ENCODE results near the gene SLU7. TPM values are rescaled to one million over a fixed set of nuclear protein-coding genes. Genes with fewer than 3 reads are reported as not detected.

Gene SLU7
- total RNA-seq, 1 experiment from 2014 or later: 43.6 TPM

GRCh38 chr5:160448886-160449285 lies 30.0 kb upstream of the SLU7 start:
- no peaks in the 10 kb centered on the region for H3K79me2 ChIP-seq (ENCODE audit: insufficient read depth, low read length)
- H3K4me3 ChIP-seq (replicated peaks in 1 of 2; ENCODE audit: low read depth in 1 of 2, low read length in 2 of 2): no peak overlapping the region
- H4K20me1 ChIP-seq (ENCODE audit: insufficient read depth): no peaks in the 10 kb centered on the region
- ChIA-PET POLR2A (no interaction called here), RAD21 (ENCODE audit: low non-redundant PET in 1 of 2, low total read pairs in 2 of 2, uncharacterized antibody in 2 of 2, unreplicated experiment in 2 of 2) (no interaction called here), CTCF (interaction anchor here (1.6 kb wide), 1 partner anchor 10 kb away, joined by 12 read pairs; no protein-coding TSS in a partner anchor)
- no peak overlapping the region for H3K27ac ChIP-seq (ENCODE audit: low read depth, low read length)
- TF ChIP-seq CEBPB (IDR thresholded peaks at IDR 0.05; ENCODE audit: low read depth) (no peak), SIN3A (IDR thresholded peaks at IDR 0.05; ENCODE audit: low read depth) (no peak), TCF7L2 (IDR thresholded peaks at IDR 0.05; ENCODE audit: borderline replicate concordance, extremely low read depth, insufficient read depth, insufficient read length) (no peak), ZNF274 (IDR thresholded peaks at IDR 0.05; ENCODE audit: low read depth, low read length) (no peak), MAX (IDR thresholded peaks at IDR 0.05) (no peak), SRF (IDR thresholded peaks at IDR 0.05; ENCODE audit: low read depth) (no peak), EZH2phosphoT487 (IDR thresholded peaks at IDR 0.05; ENCODE audit: borderline replicate concordance) (no peak)
- ATAC-seq: no peak
- H3K9ac ChIP-seq (ENCODE audit: low read length): no peak overlapping the region
- intact Hi-C loops (cut with micrococcal nuclease): no loop called here
- H3K9me2 ChIP-seq (ENCODE audit: insufficient read depth): no peaks in the 10 kb centered on the region
- H3K27me3 ChIP-seq (ENCODE audit: insufficient read depth, low read length): peaks cover 35% of the 10 kb centered on the region
- no peaks in the 10 kb centered on the region for H3K36me3 ChIP-seq (ENCODE audit: control insufficient read depth in 1 of 2, insufficient read depth in 2 of 2, low read length in 2 of 2)
- no TSS peak for BruUV-seq (replicated peaks)
- no peaks in the 10 kb centered on the region for H3K4me1 ChIP-seq (ENCODE audit: control insufficient read depth in 1 of 2, insufficient read depth in 2 of 2, low read length in 2 of 2)
- no peaks in the 10 kb centered on the region for H3K9me3 ChIP-seq (ENCODE audit: control insufficient read depth in 1 of 2, insufficient read depth in 1 of 2, low read depth in 1 of 2, low read length in 2 of 2)
- no peak for DNase-seq (ENCODE audit: low read depth, low spot score)
- H3K4me2 ChIP-seq (ENCODE audit: low read length): no peak overlapping the region
- H2AFZ ChIP-seq (ENCODE audit: low read depth, low read length, poor library complexity, severe bottlenecking): no peak overlapping the region

GRCh38 chr5:160445751-160446150 lies 26.9 kb upstream of the SLU7 start:
- H3K4me2 ChIP-seq (ENCODE audit: low read length): no peak overlapping the region
- BruUV-seq (replicated peaks): no TSS peak
- no peaks in the 10 kb centered on the region for H3K9me2 ChIP-seq (ENCODE audit: insufficient read depth)
- H3K4me3 ChIP-seq (replicated peaks in 1 of 2; ENCODE audit: low read depth in 1 of 2, low read length in 2 of 2): no peak overlapping the region
- no peaks in the 10 kb centered on the region for H4K20me1 ChIP-seq (ENCODE audit: insufficient read depth)
- no peak overlapping the region for H2AFZ ChIP-seq (ENCODE audit: low read depth, low read length, poor library complexity, severe bottlenecking)
- RAD21 ChIA-PET (ENCODE audit: low non-redundant PET in 1 of 2, low total read pairs in 2 of 2, uncharacterized antibody in 2 of 2, unreplicated experiment in 2 of 2): no interaction called here
- H3K4me1 ChIP-seq (ENCODE audit: control insufficient read depth in 1 of 2, insufficient read depth in 2 of 2, low read length in 2 of 2): no peaks in the 10 kb centered on the region
- DNase-seq (ENCODE audit: low read depth, low spot score) (no peak), ATAC-seq (no peak)
- no peaks in the 10 kb centered on the region for H3K9me3 ChIP-seq (ENCODE audit: control insufficient read depth in 1 of 2, insufficient read depth in 1 of 2, low read depth in 1 of 2, low read length in 2 of 2)
- intact Hi-C loops (cut with micrococcal nuclease): no loop called here
- H3K27ac ChIP-seq (ENCODE audit: low read depth, low read length): no peak overlapping the region
- CTCF ChIA-PET: no interaction called here
- POLR2A ChIA-PET: no interaction called here
- no peaks in the 10 kb centered on the region for H3K36me3 ChIP-seq (ENCODE audit: control insufficient read depth in 1 of 2, insufficient read depth in 2 of 2, low read length in 2 of 2)
- no peak overlapping the region for H3K9ac ChIP-seq (ENCODE audit: low read length)
- H3K79me2 ChIP-seq (ENCODE audit: insufficient read depth, low read length): no peaks in the 10 kb centered on the region
- H3K27me3 ChIP-seq (ENCODE audit: insufficient read depth, low read length): peaks cover 19% of the 10 kb centered on the region; the same call in 1 of the 2 replicates
- TF ChIP-seq SIN3A (IDR thresholded peaks at IDR 0.05; ENCODE audit: low read depth): no peak
- no peak for TF ChIP-seq EZH2phosphoT487 (IDR thresholded peaks at IDR 0.05; ENCODE audit: borderline replicate concordance)
- no peak for TF ChIP-seq ZNF274 (IDR thresholded peaks at IDR 0.05; ENCODE audit: low read depth, low read length)
- no peak for TF ChIP-seq ATF3 (IDR thresholded peaks at IDR 0.05)
- no peak for TF ChIP-seq TCF7L2 (IDR thresholded peaks at IDR 0.05; ENCODE audit: borderline replicate concordance, extremely low read depth, insufficient read depth, insufficient read length)
- TF ChIP-seq, protein P1, sequence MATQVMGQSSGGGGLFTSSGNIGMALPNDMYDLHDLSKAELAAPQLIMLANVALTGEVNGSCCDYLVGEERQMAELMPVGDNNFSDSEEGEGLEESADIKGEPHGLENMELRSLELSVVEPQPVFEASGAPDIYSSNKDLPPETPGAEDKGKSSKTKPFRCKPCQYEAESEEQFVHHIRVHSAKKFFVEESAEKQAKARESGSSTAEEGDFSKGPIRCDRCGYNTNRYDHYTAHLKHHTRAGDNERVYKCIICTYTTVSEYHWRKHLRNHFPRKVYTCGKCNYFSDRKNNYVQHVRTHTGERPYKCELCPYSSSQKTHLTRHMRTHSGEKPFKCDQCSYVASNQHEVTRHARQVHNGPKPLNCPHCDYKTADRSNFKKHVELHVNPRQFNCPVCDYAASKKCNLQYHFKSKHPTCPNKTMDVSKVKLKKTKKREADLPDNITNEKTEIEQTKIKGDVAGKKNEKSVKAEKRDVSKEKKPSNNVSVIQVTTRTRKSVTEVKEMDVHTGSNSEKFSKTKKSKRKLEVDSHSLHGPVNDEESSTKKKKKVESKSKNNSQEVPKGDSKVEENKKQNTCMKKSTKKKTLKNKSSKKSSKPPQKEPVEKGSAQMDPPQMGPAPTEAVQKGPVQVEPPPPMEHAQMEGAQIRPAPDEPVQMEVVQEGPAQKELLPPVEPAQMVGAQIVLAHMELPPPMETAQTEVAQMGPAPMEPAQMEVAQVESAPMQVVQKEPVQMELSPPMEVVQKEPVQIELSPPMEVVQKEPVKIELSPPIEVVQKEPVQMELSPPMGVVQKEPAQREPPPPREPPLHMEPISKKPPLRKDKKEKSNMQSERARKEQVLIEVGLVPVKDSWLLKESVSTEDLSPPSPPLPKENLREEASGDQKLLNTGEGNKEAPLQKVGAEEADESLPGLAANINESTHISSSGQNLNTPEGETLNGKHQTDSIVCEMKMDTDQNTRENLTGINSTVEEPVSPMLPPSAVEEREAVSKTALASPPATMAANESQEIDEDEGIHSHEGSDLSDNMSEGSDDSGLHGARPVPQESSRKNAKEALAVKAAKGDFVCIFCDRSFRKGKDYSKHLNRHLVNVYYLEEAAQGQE (IDR thresholded peaks at IDR 0.05; ENCODE audit: low read depth): no peak
- no peak for TF ChIP-seq MAX (IDR thresholded peaks at IDR 0.05)
- TF ChIP-seq JUND (IDR thresholded peaks at IDR 0.05): no peak
- no peak for TF ChIP-seq SRF (IDR thresholded peaks at IDR 0.05; ENCODE audit: low read depth)
- no peak for TF ChIP-seq EZH2 (IDR thresholded peaks at IDR 0.05)
- TF ChIP-seq POLR2AphosphoS5 (IDR thresholded peaks at IDR 0.05; ENCODE audit: low read depth, low read length): no peak
- TF ChIP-seq EGR1 (IDR thresholded peaks at IDR 0.05; ENCODE audit: low read depth): no peak
- TF ChIP-seq CBX3 (IDR thresholded peaks at IDR 0.05; ENCODE audit: low read depth): no peak
- no peak for TF ChIP-seq POLR2A (IDR thresholded peaks at IDR 0.05; ENCODE audit: borderline replicate concordance, extremely low read depth, insufficient read depth, insufficient read length)
